BE2C (cell line): ENCODE data around the gene SYT1.

Experiments
- DNase-seq: peaks from one replicate; pipeline ENCODE4 v3.0.0-alpha.2; 2020
- H3K27me3 ChIP-seq: fragments of 250-450 bp; sonication (Bioruptor Pico); 2 replicates; pipeline ENCODE4 v1.5.1; 2020; ENCODE audit warnings: mild to moderate bottlenecking
- H3K36me3 ChIP-seq: fragments of 250-450 bp; sonication (Bioruptor Pico); 2 replicates; pipeline ENCODE4 v1.5.1; 2020; ENCODE audit warnings: mild to moderate bottlenecking
- H3K4me1 ChIP-seq: fragments of 250-450 bp; sonication (Bioruptor Pico); 2 replicates; pipeline ENCODE4 v1.5.1; 2020
- H3K4me3 ChIP-seq: 2 replicates; pipeline ENCODE4 v1.5.1; 2011; ENCODE audit warnings: low read depth, low read length
- H3K9me3 ChIP-seq: fragments of 250-450 bp; sonication (Bioruptor Pico); 2 replicates; pipeline ENCODE4 v1.5.1; 2020
- CTCF ChIP-seq: IDR thresholded peaks from 2 replicates; pipeline ENCODE4 v1.5.1; 2012; ENCODE audit warnings: mild to moderate bottlenecking, low read depth, low read length

Gene SYT1

GRCh38 chr12:79059557-79059956 lies 195.0 kb downstream of the SYT1 start:
- Histone ChIP-seq H3K27me3 (no peaks in the 10 kb centered on the region), H3K4me3 (no peak overlapping the region), H3K4me1 (peaks cover 34% of the 10 kb centered on the region), H3K9me3 (no peaks in the 10 kb centered on the region), H3K36me3 (peaks cover 10% of the 10 kb centered on the region)
- DNase-seq = peak; percentile 45
- TF ChIP-seq CTCF = no peak

GRCh38 chr12:79063258-79063657 lies 198.7 kb downstream of the SYT1 start:
- TF ChIP-seq CTCF = no peak
- Histone ChIP-seq H3K4me1 (peaks cover 39% of the 10 kb centered on the region), H3K9me3 (no peaks in the 10 kb centered on the region), H3K4me3 (no peak overlapping the region), H3K27me3 (no peaks in the 10 kb centered on the region), H3K36me3 (peaks cover 19% of the 10 kb centered on the region)
- no peak for DNase-seq

- Histone ChIP-seq H3K4me1 (peaks cover 30% of the 10 kb centered on the region), H3K4me3 (no peak overlapping the region), H3K27me3 (no peaks in the 10 kb centered on the region), H3K9me3 (no peaks in the 10 kb centered on the region), H3K36me3 (peaks cover 22% of the 10 kb centered on the region)
- no peak for TF ChIP-seq CTCF
- no peak for DNase-seq
These were observed 203.4 kb downstream of the SYT1 start for GRCh38 chr12:79067977-79068376.

GRCh38 chr12:79069009-79069408 lies 204.4 kb downstream of the SYT1 start:
- peaks cover 30% of the 10 kb centered on the region for H3K36me3 ChIP-seq
- H3K4me1 ChIP-seq = peaks cover 27% of the 10 kb centered on the region
- no peaks in the 10 kb centered on the region for H3K9me3 ChIP-seq
- H3K27me3 ChIP-seq = no peaks in the 10 kb centered on the region
- TF ChIP-seq CTCF = no peak
- DNase-seq = no peak
- no peak overlapping the region for H3K4me3 ChIP-seq

GRCh38 chr12:79071498-79071897 lies 206.9 kb downstream of the SYT1 start:
- Histone ChIP-seq H3K27me3 (no peaks in the 10 kb centered on the region), H3K9me3 (no peaks in the 10 kb centered on the region), H3K4me3 (no peak overlapping the region), H3K4me1 (peaks cover 15% of the 10 kb centered on the region), H3K36me3 (peaks cover 38% of the 10 kb centered on the region)
- no peak for DNase-seq
- no peak for TF ChIP-seq CTCF

- H3K9me3 ChIP-seq = no peaks in the 10 kb centered on the region
- DNase-seq = no peak
- H3K4me3 ChIP-seq = no peak overlapping the region
- peaks cover 8% of the 10 kb centered on the region for H3K4me1 ChIP-seq
- TF ChIP-seq CTCF = no peak
- H3K27me3 ChIP-seq = no peaks in the 10 kb centered on the region
- H3K36me3 ChIP-seq = peaks cover 30% of the 10 kb centered on the region
These were observed 208.9 kb downstream of the SYT1 start for GRCh38 chr12:79073506-79073905.
